AG10803 (cell line): Measurements from ENCODE around the gene KCNMB4.

ENCODE experiments used
- DNase-seq: peaks from one replicate; pipeline ENCODE4 v3.0.0; 2010; ENCODE audit warnings: low read depth
- H3K4me3 ChIP-seq: 2 replicates; pipeline ENCODE4 v1.5.1; 2011; ENCODE audit warnings: mild to moderate bottlenecking, low read length, control low read depth
- TF ChIP-seq, protein P1 (sequence below): conservative IDR thresholded peaks from 2 replicates; pipeline ENCODE4 v1.5.1; 2011; ENCODE audit warnings: mild to moderate bottlenecking, low read length, control low read depth, inconsistent platforms

KCNMB4 gene

DNA sequence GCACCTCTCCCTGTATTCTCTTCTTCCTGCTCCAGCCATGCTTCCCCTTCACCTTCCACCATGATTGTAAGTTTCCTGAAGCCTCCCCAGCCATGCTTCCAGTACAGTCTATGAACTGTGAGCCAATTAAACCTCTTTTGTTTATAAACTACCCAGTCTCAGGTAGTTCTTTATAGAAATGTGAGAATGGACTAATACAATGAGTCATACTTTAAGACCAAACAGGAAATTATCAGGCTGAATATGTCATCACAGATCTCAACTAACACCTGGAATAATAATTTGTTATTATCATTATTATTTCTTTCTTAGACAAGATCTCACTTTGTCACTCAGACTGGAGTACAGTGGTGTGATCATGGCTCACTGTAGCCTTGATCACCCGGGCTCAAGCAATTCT, 85.4 kb downstream of the KCNMB4 start:
- H3K4me3 ChIP-seq, result no peak overlapping the region
- DNase-seq, result no peak
- TF ChIP-seq, protein P1, sequence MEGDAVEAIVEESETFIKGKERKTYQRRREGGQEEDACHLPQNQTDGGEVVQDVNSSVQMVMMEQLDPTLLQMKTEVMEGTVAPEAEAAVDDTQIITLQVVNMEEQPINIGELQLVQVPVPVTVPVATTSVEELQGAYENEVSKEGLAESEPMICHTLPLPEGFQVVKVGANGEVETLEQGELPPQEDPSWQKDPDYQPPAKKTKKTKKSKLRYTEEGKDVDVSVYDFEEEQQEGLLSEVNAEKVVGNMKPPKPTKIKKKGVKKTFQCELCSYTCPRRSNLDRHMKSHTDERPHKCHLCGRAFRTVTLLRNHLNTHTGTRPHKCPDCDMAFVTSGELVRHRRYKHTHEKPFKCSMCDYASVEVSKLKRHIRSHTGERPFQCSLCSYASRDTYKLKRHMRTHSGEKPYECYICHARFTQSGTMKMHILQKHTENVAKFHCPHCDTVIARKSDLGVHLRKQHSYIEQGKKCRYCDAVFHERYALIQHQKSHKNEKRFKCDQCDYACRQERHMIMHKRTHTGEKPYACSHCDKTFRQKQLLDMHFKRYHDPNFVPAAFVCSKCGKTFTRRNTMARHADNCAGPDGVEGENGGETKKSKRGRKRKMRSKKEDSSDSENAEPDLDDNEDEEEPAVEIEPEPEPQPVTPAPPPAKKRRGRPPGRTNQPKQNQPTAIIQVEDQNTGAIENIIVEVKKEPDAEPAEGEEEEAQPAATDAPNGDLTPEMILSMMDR, result no peak

DNA sequence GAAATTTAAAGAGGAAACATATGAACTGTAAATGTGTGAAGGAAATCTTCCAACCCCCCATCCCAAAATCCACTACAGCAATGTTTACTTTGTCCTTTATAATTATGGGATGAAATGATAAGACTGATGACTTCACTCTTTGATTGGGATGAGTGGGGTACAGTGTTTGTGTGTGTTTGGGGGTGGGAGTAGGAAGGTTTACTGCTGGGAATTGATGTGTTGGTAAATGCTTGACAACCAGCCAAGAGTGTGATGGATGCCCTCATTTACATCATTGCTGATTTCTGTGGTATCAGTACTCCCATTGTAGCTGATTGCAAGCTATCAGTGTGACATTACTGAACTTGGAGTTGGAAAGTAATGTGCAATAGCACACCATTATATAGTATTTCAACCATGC, 90.9 kb downstream of the KCNMB4 start:
- TF ChIP-seq, protein P1, result no peak
- H3K4me3 ChIP-seq, result no peak overlapping the region
- no peak for DNase-seq

GRCh38 chr12:70459786-70460185, 93.7 kb downstream of the KCNMB4 start:
- TF ChIP-seq, protein P1, result no peak
- H3K4me3 ChIP-seq, result no peak overlapping the region
- DNase-seq, result no peak

- TF ChIP-seq, protein P1, result no peak
- no peak overlapping the region for H3K4me3 ChIP-seq
- DNase-seq, result no peak
Observed at GRCh38 chr12:70463997-70464396, 97.9 kb downstream of the KCNMB4 start.

GRCh38 chr12:70466753-70467152, 100.7 kb downstream of the KCNMB4 start:
- no peak overlapping the region for H3K4me3 ChIP-seq

DNA sequence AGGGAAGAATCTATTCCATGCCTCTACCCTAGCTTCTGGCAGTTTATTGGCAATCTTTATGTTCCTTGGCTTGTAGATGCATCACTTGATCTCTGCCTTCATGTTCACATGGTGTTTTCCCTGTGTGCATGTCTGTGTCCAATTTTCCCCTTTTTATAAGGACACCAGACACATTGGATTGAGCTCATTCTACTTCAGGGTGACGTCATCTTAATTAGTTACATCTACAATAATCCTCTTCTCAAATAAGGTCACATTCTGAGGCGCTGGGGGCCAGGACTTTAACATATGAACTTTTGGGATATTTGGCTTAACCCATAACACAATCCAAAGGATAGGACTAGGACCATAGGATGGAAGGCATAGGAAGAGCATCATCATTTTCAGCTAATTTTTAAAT, 101.4 kb downstream of the KCNMB4 start:
- no peak overlapping the region for H3K4me3 ChIP-seq
- TF ChIP-seq, protein P1, result no peak
- no peak for DNase-seq

More at GRCh38 chr12:70466753-70467152, 100.7 kb downstream of the KCNMB4 start:
- TF ChIP-seq, protein P1, result no peak
- DNase-seq, result no peak

- no peak for DNase-seq
- TF ChIP-seq, protein P1, result no peak
Observed at GRCh38 chr12:70467918-70468733, 102.0 kb downstream of the KCNMB4 start.

More at GRCh38 chr12:70467918-70468733, 102.0 kb downstream of the KCNMB4 start:
- H3K4me3 ChIP-seq, result no peak overlapping the region
